Endothelial cell of umbilical vein (primary cell): ENCODE results near the gene CARD10. TPM values are rescaled to one million over a fixed set of nuclear protein-coding genes. Genes with fewer than 3 reads are reported as not detected.

Experiments
- BruUV-seq: library from RNA; stranded (reverse); fragments of 400-500 nt; replicated peaks from 2 replicates; lab custom pipeline; 2021; lab: Mats Ljungman, UMichigan
- CTCF ChIA-PET: fragments of 300-600, 350-600 bp; sonication (Branson Sonifier 250); formaldehyde crosslinking; loops from one replicate; lab custom pipeline; 2021; ENCODE audit warnings: antibody characterized with exemption, inconsistent platforms; lab: Charles Lee
- POLR2A ChIA-PET: fragments of 300-600, 350-600 bp; sonication (Branson Sonifier 250); formaldehyde crosslinking; loops from one replicate; lab custom pipeline; 2021; ENCODE audit warnings: antibody characterized with exemption, inconsistent platforms; lab: Charles Lee
- DNase-seq: peaks from one replicate; pipeline ENCODE4 v3.0.0-alpha.2; 2011; ENCODE audit warnings: low read depth, low spot score
- FAIRE-seq: peaks from 2 replicates; lab custom pipeline; 2011; peaks lifted over from hg19 to GRCh38; lab: Jason Lieb, UNC
- H2AFZ ChIP-seq: 2 replicates; pipeline ENCODE4 v1.6.0; 2012; ENCODE audit warnings: low read depth, low read length, control low read depth, inconsistent platforms
- H3K27ac ChIP-seq: 2 replicates; pipeline ENCODE4 v1.5.1; 2011; ENCODE audit warnings: low read depth, mild to moderate bottlenecking, control low read depth, low read length, moderate library complexity; ENCODE audit not compliant: insufficient read depth
- H3K27me3 ChIP-seq, 2 experiments: 2 replicates each; pipeline versions ENCODE4 v1.6.0 to v1.6.1; 2011; ENCODE audit warnings: low read length in 2 of 2, mixed read lengths in 1 of 2; ENCODE audit not compliant: control insufficient read depth in 2 of 2, insufficient read depth in 2 of 2
- H3K36me3 ChIP-seq, 2 experiments: 2 replicates in 1 of 2; 3 replicates in 1 of 2; pipeline ENCODE4 v1.5.1; 2011; ENCODE audit warnings: low read length in 2 of 2, mild to moderate bottlenecking in 1 of 2, moderate library complexity in 1 of 2; ENCODE audit not compliant: control insufficient read depth in 2 of 2, insufficient read depth in 2 of 2; ENCODE audit errors: extremely low read depth in 1 of 2
- H3K4me1 ChIP-seq: 3 replicates; pipeline ENCODE4 v1.5.1; 2011; ENCODE audit warnings: mild to moderate bottlenecking, low read length; ENCODE audit not compliant: control insufficient read depth, insufficient read depth; ENCODE audit errors: extremely low read depth
- H3K4me2 ChIP-seq: 2 replicates; pipeline ENCODE4 v1.6.1; 2011; ENCODE audit warnings: low read length, control low read depth, mixed read lengths; ENCODE audit not compliant: insufficient read depth
- H3K4me3 ChIP-seq, 3 experiments: fragments of 200-600 bp in 1 of 3; sonication (generic), shearing (Covaris generic) in 1 of 3; replicated peaks in 1 of 3; 2 replicates each; pipeline ENCODE4 v1.5.1; 2011 to 2016; ENCODE audit warnings: control low read depth in 3 of 3, low read length in 3 of 3, mild to moderate bottlenecking in 2 of 3, inconsistent platforms in 1 of 3, low read depth in 1 of 3, moderate library complexity in 1 of 3; ENCODE audit not compliant: insufficient read depth in 1 of 3
- H3K79me2 ChIP-seq: 2 replicates; pipeline ENCODE4 v1.6.0; 2012; ENCODE audit warnings: low read length, inconsistent platforms; ENCODE audit not compliant: control insufficient read depth, insufficient read depth
- H3K9ac ChIP-seq: replicated peaks from 2 replicates; pipeline ENCODE3; 2011; ENCODE audit warnings: low read length, control low read depth; ENCODE audit not compliant: insufficient read depth; ENCODE audit errors: extremely low read depth
- H3K9me1 ChIP-seq: replicated peaks from 3 replicates; pipeline ENCODE4 v1.6.0; 2011; ENCODE audit warnings: mild to moderate bottlenecking, low read length; ENCODE audit not compliant: control insufficient read depth, insufficient read depth; ENCODE audit errors: extremely low read depth
- H3K9me3 ChIP-seq: replicated peaks from 2 replicates; pipeline ENCODE4 v1.5.1; 2012; ENCODE audit warnings: low read length, inconsistent platforms; ENCODE audit not compliant: control insufficient read depth, insufficient read depth
- H4K20me1 ChIP-seq: replicated peaks from 2 replicates; pipeline ENCODE3; 2011; ENCODE audit warnings: mild to moderate bottlenecking, low read length; ENCODE audit not compliant: control insufficient read depth, insufficient read depth; ENCODE audit errors: extremely low read depth
- EZH2 ChIP-seq: IDR thresholded peaks from 2 replicates; pipeline ENCODE4 v1.6.1; 2012; ENCODE audit warnings: borderline replicate concordance, low read depth, mild to moderate bottlenecking, moderate library complexity, low read length, inconsistent platforms; ENCODE audit not compliant: severe bottlenecking
- FOS ChIP-seq: IDR thresholded peaks from 2 replicates; pipeline ENCODE4 v1.6.1; 2011; ENCODE audit warnings: mild to moderate bottlenecking, low read length, moderate library complexity, borderline replicate concordance; ENCODE audit not compliant: insufficient read depth
- GATA2 ChIP-seq: IDR thresholded peaks from 2 replicates; pipeline ENCODE4 v1.7.0; 2011; ENCODE audit warnings: low read depth, mild to moderate bottlenecking, moderate library complexity, mixed read lengths, low read length; ENCODE audit not compliant: insufficient read length, insufficient read depth
- JUN ChIP-seq: IDR thresholded peaks from 2 replicates; pipeline ENCODE4 v1.6.1; 2011; ENCODE audit warnings: borderline replicate concordance, low read depth; ENCODE audit not compliant: insufficient read length, insufficient read depth
- MYC ChIP-seq: IDR thresholded peaks from one replicate; pipeline ENCODE4 v1.6.1; 2011; ENCODE audit warnings: mild to moderate bottlenecking, low read depth, low read length
- POLR2A ChIP-seq: IDR thresholded peaks from 2 replicates; pipeline ENCODE4 v1.6.1; 2012; ENCODE audit warnings: low read depth, mild to moderate bottlenecking, control low read depth, low read length
- POLR2AphosphoS5 ChIP-seq: IDR thresholded peaks from 2 replicates; pipeline ENCODE4 v1.6.1; 2012; ENCODE audit warnings: low read depth, mild to moderate bottlenecking, control low read depth, low read length, moderate library complexity; ENCODE audit not compliant: insufficient read depth
- dilution Hi-C: fragments of 300-500 bp; cut with MboI; formaldehyde crosslinking; loops from one replicate; pipeline ENCODE4 v1.15.0; 2019; ENCODE audit warnings: low sequenced_read_pairs; ENCODE audit not compliant: extremely low pct_ligation_motif_present
- intact Hi-C: fragments of 100-400 bp; cut with micrococcal nuclease; formaldehyde crosslinking; loops from one replicate; pipeline ENCODE4 v1.10.0; 2022
- polyA plus RNA-seq, 4 experiments: library from polyadenylated mRNA; depleted of rRNA in 3 of 4; stranded (reverse) in 3 of 4; unstranded in 1 of 4; fragments of >200 nt; gene quantifications; 2 replicates each; pipeline versions ENCODE4 v1.2.1 to v1.2.3, GENCODE V29; 2011 to 2012; ENCODE audit warnings: missing spikeins in 1 of 4
- total RNA-seq: library from RNA; stranded (reverse); gene quantifications from 2 replicates; pipeline ENCODE4 v1.2.3, GENCODE V29; 2021
- TF ChIP-seq, protein P1 (sequence below), 2 donors: IDR thresholded peaks; 1 replicate in 1 of 2; 2 replicates in 1 of 2; pipeline ENCODE4 v1.5.1; 2011; ENCODE audit warnings: low read length in 2 of 2, mild to moderate bottlenecking in 2 of 2, moderate library complexity in 2 of 2, control low read depth in 1 of 2, inconsistent platforms in 1 of 2, low read depth in 1 of 2; ENCODE audit not compliant: insufficient read depth in 1 of 2; ENCODE audit errors: extremely low read depth in 1 of 2
- TF ChIP-seq, protein P2 (sequence below): IDR thresholded peaks from 2 replicates; pipeline ENCODE4 v1.6.1; 2011; ENCODE audit not compliant: insufficient read depth, insufficient read length

The CARD10 gene
- total and polyA plus RNA-seq, 2 donors (not counting 3 experiments of a cell fraction or from before 2014, with no cell fraction given): 36.1 to 39.5 TPM

DNA sequence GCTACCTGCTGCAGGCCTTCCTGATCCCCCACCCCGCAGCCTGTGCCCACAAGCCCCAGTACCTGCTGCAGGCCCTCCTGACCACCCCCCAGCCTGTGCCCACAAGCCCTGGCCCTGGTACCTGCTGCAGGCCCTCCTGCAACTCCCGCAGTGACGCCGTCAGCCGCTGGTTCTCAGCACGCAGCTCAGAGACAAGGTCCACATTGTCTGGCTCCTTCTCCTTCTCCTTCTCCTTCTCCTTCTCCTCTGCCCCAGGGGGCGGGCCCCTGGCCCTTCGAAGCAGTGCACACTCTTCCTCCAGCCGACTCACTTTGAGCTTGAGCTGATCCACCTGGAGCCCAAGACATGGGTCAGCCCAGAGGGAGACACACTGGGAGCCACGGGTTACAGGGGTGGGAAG lies 9.1 kb downstream of the CARD10 start:
- no peak for FAIRE-seq
- H4K20me1 ChIP-seq: no peaks in the 10 kb centered on the region
- POLR2A ChIA-PET: no interaction called here

More for the DNA sequence above, 9.1 kb downstream of the CARD10 start:
- no peak overlapping the region for H3K9ac ChIP-seq
- no peaks in the 10 kb centered on the region for H3K9me3 ChIP-seq
- no peak overlapping the region for H2AFZ ChIP-seq
- no peak overlapping the region for H3K4me3 ChIP-seq
- dilution Hi-C loops: no loop called here
- H3K27ac ChIP-seq: no peak overlapping the region
- peaks cover 11% of the 10 kb centered on the region for H3K79me2 ChIP-seq
- no peaks in the 10 kb centered on the region for H3K27me3 ChIP-seq
- H3K4me1 ChIP-seq: peaks cover 23% of the 10 kb centered on the region
- CTCF ChIA-PET: no interaction called here
- no peak overlapping the region for H3K4me2 ChIP-seq
- DNase-seq: no peak
- H3K9me1 ChIP-seq: no peaks in the 10 kb centered on the region
- BruUV-seq: no TSS peak
- no peak for TF ChIP-seq FOS
- TF ChIP-seq EZH2: no peak
- no peak for TF ChIP-seq GATA2
- TF ChIP-seq, protein P1, sequence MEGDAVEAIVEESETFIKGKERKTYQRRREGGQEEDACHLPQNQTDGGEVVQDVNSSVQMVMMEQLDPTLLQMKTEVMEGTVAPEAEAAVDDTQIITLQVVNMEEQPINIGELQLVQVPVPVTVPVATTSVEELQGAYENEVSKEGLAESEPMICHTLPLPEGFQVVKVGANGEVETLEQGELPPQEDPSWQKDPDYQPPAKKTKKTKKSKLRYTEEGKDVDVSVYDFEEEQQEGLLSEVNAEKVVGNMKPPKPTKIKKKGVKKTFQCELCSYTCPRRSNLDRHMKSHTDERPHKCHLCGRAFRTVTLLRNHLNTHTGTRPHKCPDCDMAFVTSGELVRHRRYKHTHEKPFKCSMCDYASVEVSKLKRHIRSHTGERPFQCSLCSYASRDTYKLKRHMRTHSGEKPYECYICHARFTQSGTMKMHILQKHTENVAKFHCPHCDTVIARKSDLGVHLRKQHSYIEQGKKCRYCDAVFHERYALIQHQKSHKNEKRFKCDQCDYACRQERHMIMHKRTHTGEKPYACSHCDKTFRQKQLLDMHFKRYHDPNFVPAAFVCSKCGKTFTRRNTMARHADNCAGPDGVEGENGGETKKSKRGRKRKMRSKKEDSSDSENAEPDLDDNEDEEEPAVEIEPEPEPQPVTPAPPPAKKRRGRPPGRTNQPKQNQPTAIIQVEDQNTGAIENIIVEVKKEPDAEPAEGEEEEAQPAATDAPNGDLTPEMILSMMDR (IDR thresholded peaks at IDR 0.05; ENCODE audit: extremely low read depth in 1 of 2, insufficient read depth in 1 of 2, low read depth in 1 of 2, low read length in 2 of 2): no peak
- TF ChIP-seq POLR2AphosphoS5: no peak
- no peak for TF ChIP-seq MYC
- TF ChIP-seq POLR2A: no peak
- TF ChIP-seq, protein P2, sequence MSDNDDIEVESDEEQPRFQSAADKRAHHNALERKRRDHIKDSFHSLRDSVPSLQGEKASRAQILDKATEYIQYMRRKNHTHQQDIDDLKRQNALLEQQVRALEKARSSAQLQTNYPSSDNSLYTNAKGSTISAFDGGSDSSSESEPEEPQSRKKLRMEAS: no peak
- TF ChIP-seq JUN: no peak
- H3K36me3 ChIP-seq: peaks cover 8 to 28% of the 10 kb centered on the region in 2 experiments
- intact Hi-C loops: no loop called here
